Keratinocyte (primary cell): ENCODE results near the gene NCK2. TPM values are rescaled to one million over a fixed set of nuclear protein-coding genes. Genes with fewer than 3 reads are reported as not detected.

Source experiments
- DNase-seq: peaks from one replicate; pipeline ENCODE4 v3.0.0-alpha.2; 2011; ENCODE audit warnings: low read depth, missing footprints, low spot score
- FAIRE-seq: peaks from 2 replicates; lab custom pipeline; 2011; peaks lifted over from hg19 to GRCh38; lab: Jason Lieb, UNC
- H2AFZ ChIP-seq: 2 replicates; pipeline ENCODE4 v1.6.0; 2012; ENCODE audit warnings: low read length, control low read depth, inconsistent platforms; ENCODE audit not compliant: control insufficient read depth
- H3K27ac ChIP-seq: 2 replicates; pipeline ENCODE4 v1.5.1; 2011; ENCODE audit warnings: low read length; ENCODE audit not compliant: control insufficient read depth, insufficient read depth
- H3K27me3 ChIP-seq: 3 replicates; pipeline ENCODE4 v1.6.0; 2011; ENCODE audit warnings: low read length; ENCODE audit not compliant: control insufficient read depth, insufficient read depth; ENCODE audit errors: extremely low read depth
- H3K36me3 ChIP-seq, 2 experiments: 2 replicates in 1 of 2; 3 replicates in 1 of 2; pipeline ENCODE4 v1.5.1; 2011; ENCODE audit warnings: low read length in 2 of 2, mild to moderate bottlenecking in 1 of 2; ENCODE audit not compliant: control insufficient read depth in 2 of 2, insufficient read depth in 2 of 2; ENCODE audit errors: extremely low read depth in 1 of 2
- H3K4me1 ChIP-seq: 3 replicates; pipeline ENCODE4 v1.5.1; 2011; ENCODE audit warnings: low read length; ENCODE audit not compliant: control insufficient read depth, insufficient read depth; ENCODE audit errors: extremely low read depth
- H3K4me2 ChIP-seq: 3 replicates; pipeline ENCODE4 v1.6.0; 2011; ENCODE audit warnings: low read depth, low read length; ENCODE audit not compliant: control insufficient read depth, insufficient read depth; ENCODE audit errors: extremely low read depth
- H3K4me3 ChIP-seq, 3 experiments: fragments of 200-600 bp in 1 of 3; sonication (generic) in 1 of 3; 2 replicates in 2 of 3; 3 replicates in 1 of 3; pipeline ENCODE4 v1.5.1; 2011 to 2016; ENCODE audit warnings: low read length in 3 of 3, mild to moderate bottlenecking in 3 of 3, control low read depth in 2 of 3, inconsistent platforms in 1 of 3, low read depth in 1 of 3, mixed read lengths in 1 of 3, mixed run types in 1 of 3, moderate library complexity in 1 of 3; ENCODE audit not compliant: control insufficient read depth in 2 of 3, insufficient read depth in 2 of 3; ENCODE audit errors: extremely low read depth in 1 of 3
- H3K79me2 ChIP-seq: 2 replicates; pipeline ENCODE4 v1.6.0; 2012; ENCODE audit warnings: low read length; ENCODE audit not compliant: control insufficient read depth, insufficient read depth
- H3K9ac ChIP-seq: 3 replicates; pipeline ENCODE4 v1.6.0; 2011; ENCODE audit warnings: low read length; ENCODE audit not compliant: control insufficient read depth, insufficient read depth; ENCODE audit errors: extremely low read depth
- H3K9me1 ChIP-seq: 3 replicates; pipeline ENCODE4 v1.6.0; 2011; ENCODE audit warnings: low read length; ENCODE audit not compliant: control insufficient read depth, insufficient read depth; ENCODE audit errors: extremely low read depth
- H3K9me3 ChIP-seq: 2 replicates; pipeline ENCODE4 v1.5.1; 2012; ENCODE audit warnings: low read depth, low read length; ENCODE audit not compliant: control insufficient read depth
- H4K20me1 ChIP-seq: 3 replicates; pipeline ENCODE4 v1.6.0; 2011; ENCODE audit warnings: low read length; ENCODE audit not compliant: control insufficient read depth, insufficient read depth; ENCODE audit errors: extremely low read depth
- EZH2 ChIP-seq: IDR thresholded peaks from one replicate; pipeline ENCODE4 v1.6.1; 2012; ENCODE audit warnings: inconsistent platforms, mild to moderate bottlenecking, low read length, moderate library complexity
- dilution Hi-C: fragments of 300-500 bp; cut with MboI; formaldehyde crosslinking; loops from one replicate; pipeline ENCODE4 v1.7.0; 2020; ENCODE audit warnings: low sequenced_read_pairs; ENCODE audit not compliant: extremely low pct_ligation_motif_present
- polyA plus RNA-seq, 5 experiments: library from polyadenylated mRNA; depleted of rRNA in 3 of 5; stranded (reverse) in 3 of 5; stranded (forward) in 1 of 5; unstranded in 1 of 5; fragments of >200 nt; gene quantifications; 1 replicate in 1 of 5; 2 replicates in 3 of 5; 3 replicates in 1 of 5; pipeline versions ENCODE4 v1.2.1 to v1.2.3, GENCODE V29; 2011 to 2012; ENCODE audit warnings: missing spikeins in 2 of 5, low read depth in 1 of 5, low replicate concordance in 1 of 5
- TF ChIP-seq, protein P1 (sequence below), 3 experiments: IDR thresholded peaks in 1 of 3; conservative IDR thresholded peaks in 1 of 3; optimal IDR thresholded peaks in 1 of 3; 2 replicates in 2 of 3; 3 replicates in 1 of 3; pipeline versions ENCODE3 to v1.5.1; 2011; ENCODE audit warnings: low read length in 3 of 3, mild to moderate bottlenecking in 3 of 3, moderate library complexity in 2 of 3, control low read depth in 1 of 3, inconsistent platforms in 1 of 3; ENCODE audit not compliant: insufficient read depth in 2 of 3; ENCODE audit errors: extremely low read depth in 1 of 3

NCK2 gene
- polyA plus RNA-seq, 1 donor (not counting 4 experiments of a cell fraction or from before 2014, with no cell fraction given) = 31.4 TPM

- Histone ChIP-seq H3K27ac (no peak overlapping the region), H3K4me1 (no peaks in the 10 kb centered on the region)
These were observed 149.7 kb downstream of the NCK2 start for GRCh38 chr2:105894327-105894944.

GRCh38 chr2:105895990-105896764 is 151.5 kb downstream of the NCK2 start:
- H3K4me3 ChIP-seq = no peak overlapping the region
- dilution Hi-C loops = no loop called here
- FAIRE-seq (no peak), DNase-seq (no peak)
- H3K9ac ChIP-seq = no peak overlapping the region
- H3K27me3 ChIP-seq = no peaks in the 10 kb centered on the region
- no peaks in the 10 kb centered on the region for H3K9me3 ChIP-seq
- H3K79me2 ChIP-seq = no peaks in the 10 kb centered on the region
- no peak overlapping the region for H3K4me2 ChIP-seq
- H2AFZ ChIP-seq = no peak overlapping the region
- H3K9me1 ChIP-seq = no peaks in the 10 kb centered on the region
- TF ChIP-seq, protein P1, sequence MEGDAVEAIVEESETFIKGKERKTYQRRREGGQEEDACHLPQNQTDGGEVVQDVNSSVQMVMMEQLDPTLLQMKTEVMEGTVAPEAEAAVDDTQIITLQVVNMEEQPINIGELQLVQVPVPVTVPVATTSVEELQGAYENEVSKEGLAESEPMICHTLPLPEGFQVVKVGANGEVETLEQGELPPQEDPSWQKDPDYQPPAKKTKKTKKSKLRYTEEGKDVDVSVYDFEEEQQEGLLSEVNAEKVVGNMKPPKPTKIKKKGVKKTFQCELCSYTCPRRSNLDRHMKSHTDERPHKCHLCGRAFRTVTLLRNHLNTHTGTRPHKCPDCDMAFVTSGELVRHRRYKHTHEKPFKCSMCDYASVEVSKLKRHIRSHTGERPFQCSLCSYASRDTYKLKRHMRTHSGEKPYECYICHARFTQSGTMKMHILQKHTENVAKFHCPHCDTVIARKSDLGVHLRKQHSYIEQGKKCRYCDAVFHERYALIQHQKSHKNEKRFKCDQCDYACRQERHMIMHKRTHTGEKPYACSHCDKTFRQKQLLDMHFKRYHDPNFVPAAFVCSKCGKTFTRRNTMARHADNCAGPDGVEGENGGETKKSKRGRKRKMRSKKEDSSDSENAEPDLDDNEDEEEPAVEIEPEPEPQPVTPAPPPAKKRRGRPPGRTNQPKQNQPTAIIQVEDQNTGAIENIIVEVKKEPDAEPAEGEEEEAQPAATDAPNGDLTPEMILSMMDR (optimal IDR thresholded peaks at IDR 0.05 in 1 of 3, IDR thresholded peaks at IDR 0.05 in 1 of 3, conservative IDR thresholded peaks at IDR 0.05 in 1 of 3; ENCODE audit: extremely low read depth in 1 of 3, insufficient read depth in 2 of 3, low read length in 3 of 3) = no peak
- no peak for TF ChIP-seq EZH2
- no peaks in the 10 kb centered on the region for H3K4me1 ChIP-seq
- H3K27ac ChIP-seq = no peak overlapping the region
- no peaks in the 10 kb centered on the region for H4K20me1 ChIP-seq
- H3K36me3 ChIP-seq = peaks cover 4 to 9% of the 10 kb centered on the region in 2 experiments

More at GRCh38 chr2:105894327-105894944, 149.7 kb downstream of the NCK2 start:
- Histone ChIP-seq H3K4me3 (no peak overlapping the region), H3K9me3 (no peaks in the 10 kb centered on the region), H3K9ac (no peak overlapping the region), H2AFZ (no peak overlapping the region), H3K4me2 (no peak overlapping the region), H3K36me3 (peaks cover 4 to 9% of the 10 kb centered on the region in 2 experiments), H4K20me1 (no peaks in the 10 kb centered on the region), H3K27me3 (no peaks in the 10 kb centered on the region), H3K79me2 (peaks cover 12% of the 10 kb centered on the region), H3K9me1 (no peaks in the 10 kb centered on the region)
- dilution Hi-C loops = no loop called here
- no peak for FAIRE-seq
- TF ChIP-seq, protein P1 (optimal IDR thresholded peaks at IDR 0.05 in 1 of 3, IDR thresholded peaks at IDR 0.05 in 1 of 3, conservative IDR thresholded peaks at IDR 0.05 in 1 of 3; ENCODE audit: extremely low read depth in 1 of 3, insufficient read depth in 2 of 3, low read length in 3 of 3) = no peak
- no peak for TF ChIP-seq EZH2
- DNase-seq = no peak
